Measurements from ENCODE around the gene CALHM5.

CALHM5 gene

DNA sequence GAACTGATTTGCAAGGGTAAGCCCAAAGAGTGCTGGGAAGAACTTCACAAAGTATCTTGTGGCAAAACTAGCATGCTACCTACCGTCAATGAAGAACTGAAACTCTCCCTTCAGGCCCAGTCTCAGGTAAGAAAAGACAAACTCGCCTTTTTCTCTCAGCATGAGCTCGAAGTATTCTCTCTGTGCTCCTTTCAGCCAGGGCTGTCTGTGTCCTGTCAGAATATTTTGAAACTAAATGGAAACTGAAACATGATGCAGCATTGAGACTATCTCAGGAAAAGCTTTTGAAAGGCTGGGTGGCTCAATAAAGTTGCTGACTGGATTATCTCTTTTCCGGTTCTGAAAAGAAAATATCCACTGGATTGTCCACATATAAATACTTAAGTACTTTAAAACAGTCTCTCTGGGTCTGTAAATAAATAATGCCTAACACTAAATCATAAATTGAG, 696 bp downstream of the CALHM5 start:
- DNase-seq, result no peak

DNA sequence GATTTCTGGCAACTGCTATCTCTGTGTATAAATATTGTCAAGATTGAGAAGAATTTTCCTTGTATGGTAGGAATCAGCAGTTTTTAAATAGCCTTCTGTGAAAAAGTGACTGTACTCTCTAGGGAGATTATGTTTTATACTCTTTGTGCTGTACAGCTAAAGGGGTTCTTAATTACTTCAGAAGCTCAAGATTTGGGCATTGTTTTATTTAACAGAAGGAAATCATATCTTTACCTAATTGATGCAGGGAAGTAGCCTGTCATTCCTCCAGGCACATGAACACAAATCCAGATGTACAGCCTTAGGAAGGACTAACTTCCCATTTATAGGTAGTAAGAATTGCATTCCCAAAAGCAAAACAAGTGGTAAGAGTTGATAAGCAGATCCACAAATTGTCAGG, 1.3 kb downstream of the CALHM5 start:
- no peak for DNase-seq

DNA sequence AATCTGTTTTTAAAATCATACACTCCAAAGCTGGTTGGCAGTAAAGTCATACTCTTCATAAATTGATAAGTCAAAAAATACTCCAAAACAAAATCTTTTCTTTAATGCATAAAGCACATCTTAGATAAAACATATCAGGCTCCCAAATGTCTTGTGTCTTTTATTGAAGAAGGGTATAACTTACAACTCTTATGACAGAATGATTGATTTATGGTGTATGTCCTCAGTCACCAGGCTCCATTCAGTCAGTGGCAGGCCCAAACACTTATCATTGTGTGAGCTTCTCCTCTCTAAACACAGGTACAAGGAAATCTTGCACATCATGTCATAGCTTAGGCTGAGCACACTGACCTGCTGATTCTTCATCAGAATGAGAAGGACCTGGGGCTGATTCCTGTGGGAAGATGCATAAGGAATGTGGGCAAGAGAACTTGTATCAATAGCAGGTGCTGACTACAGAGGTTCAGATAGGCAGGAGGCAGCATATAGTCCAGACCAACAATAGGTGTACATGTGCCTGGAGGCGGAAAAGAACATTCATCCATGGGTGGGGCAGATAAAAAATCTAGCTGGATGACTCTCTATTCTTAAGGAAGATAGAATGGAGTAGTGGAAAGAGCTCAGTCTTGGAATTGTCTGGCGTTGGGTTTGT, 1.9 kb downstream of the CALHM5 start:
- no peak for DNase-seq

DNA sequence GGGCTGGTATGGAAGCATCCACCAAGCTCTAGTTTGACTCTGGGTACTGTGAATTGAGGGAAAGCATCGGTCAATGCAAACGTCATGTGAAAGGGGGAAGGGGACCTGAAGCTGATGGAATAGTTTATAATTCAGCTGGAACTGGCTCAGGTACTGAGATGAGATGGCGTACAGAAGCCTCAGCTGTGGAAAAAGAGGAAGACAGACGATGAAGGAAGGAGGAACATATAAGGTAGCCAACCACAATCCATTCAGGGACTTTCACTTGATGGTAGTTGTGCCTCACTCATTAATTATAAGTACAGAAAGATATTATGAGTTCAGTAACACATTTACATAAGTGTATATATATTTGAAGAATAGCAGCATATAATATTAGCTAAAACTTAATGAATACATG, 2.7 kb downstream of the CALHM5 start:
- DNase-seq, result no peak

DNA sequence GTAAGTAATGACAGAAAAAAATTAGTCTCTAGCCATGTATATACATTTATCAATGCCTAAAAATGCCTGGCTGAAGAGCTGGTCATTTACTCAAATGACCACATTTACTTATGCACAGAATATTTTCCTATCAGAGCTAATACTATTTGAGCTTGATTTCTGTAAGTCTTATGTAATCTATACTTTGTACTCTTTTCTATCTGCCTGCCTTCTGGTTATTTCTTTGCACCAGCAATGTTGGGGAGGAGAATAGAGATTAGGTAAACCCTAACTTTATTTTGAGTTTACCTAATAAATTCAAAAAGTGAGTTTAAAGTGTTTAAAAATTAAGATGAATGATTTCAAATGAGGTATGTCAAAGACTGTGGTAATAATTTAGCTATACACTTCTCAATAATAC, 3.7 kb downstream of the CALHM5 start:
- no peak for DNase-seq

DNA sequence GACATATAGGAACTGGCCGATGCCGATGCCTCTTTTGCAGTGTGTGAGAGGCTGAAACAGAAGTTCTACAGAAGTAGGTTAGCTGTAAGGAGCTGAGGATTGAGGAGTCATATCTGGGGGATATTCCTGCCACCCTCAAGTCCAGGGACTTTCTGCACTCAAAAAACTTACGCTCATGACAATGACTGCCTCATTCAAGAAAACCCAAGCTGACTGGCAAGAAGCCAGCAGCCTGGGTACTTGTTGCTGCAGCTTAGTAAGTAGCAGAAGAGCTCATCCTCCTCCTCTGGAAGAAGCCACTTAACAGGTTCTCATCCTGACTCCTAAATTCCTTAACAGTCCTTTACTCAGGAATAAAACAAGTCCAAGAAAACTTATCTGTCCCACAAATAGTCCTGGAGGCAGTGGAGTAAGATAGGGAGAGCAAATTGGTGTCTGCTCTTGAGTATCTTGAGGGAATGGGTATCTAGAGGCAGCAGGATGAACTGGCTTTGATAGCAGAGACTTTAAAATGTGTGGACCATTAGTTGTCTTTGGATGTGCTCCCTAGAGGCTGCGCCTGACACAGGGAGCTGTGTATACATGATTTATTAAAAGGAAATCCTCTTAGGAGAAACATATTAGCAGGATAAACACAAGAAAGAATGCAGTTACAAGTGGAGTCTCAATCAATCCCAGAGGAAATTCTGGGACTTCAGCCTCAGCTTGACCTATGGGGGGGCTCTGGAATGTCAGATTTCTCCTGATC, 7.4 kb downstream of the CALHM5 start:
- no peak for DNase-seq

DNA sequence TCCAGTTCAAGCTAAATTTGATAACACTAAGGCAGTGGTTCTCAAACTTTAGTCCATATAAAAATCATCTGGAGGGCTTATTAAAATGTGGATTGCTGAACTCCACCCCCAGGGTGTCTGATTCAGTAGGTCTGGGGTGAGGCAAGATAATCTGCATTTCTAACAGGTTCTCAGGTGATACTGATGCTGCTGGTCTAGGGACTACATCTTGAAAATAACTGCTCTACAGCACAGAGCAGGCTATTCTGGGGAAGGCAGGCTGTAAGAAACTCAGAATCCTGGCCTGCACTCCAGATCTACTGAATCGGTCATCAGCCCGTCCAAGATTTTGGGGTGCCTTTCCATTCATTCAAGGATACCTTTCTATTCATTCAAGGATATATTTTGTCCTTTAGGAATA, 11.5 kb downstream of the CALHM5 start:
- DNase-seq, result no peak

DNA sequence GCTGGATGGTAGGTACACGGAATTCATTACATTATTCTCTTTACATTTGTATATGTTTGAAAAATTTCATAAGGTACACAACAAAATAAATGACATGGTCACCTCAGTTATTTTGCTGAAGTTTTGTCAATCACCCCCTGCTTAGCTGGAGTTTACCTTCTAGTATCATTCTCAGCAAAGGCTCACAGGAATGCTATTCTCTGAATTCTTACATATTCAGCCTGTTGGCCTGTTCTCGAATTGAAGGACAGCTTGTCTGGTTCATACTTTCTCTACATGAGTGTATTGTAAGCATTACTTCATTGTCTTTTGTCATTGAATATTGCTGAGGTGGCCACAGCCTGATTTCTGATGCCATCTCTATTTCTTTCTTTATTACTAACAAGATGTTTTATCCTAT, 12.8 kb downstream of the CALHM5 start:
- DNase-seq, result no peak

DNA sequence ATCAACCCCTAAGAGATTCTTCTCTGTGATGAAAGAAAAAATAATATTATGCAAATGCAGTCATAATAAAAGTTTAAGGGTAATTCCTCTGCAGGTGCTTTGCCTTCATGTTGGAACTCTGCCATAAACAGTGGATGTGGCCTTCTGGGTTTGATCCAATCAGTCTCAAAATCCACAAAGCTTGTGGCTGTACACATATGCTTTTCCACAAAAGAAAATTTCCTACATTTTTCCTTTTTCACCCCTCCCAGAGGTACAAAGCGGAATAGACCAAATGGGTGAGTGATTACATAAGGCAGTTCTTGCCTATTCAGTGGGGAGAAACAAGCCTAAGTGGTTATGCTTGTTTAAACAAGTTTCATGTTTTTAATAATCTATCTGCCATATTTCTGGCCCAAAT, 16.7 kb downstream of the CALHM5 start:
- no peak for DNase-seq

DNA sequence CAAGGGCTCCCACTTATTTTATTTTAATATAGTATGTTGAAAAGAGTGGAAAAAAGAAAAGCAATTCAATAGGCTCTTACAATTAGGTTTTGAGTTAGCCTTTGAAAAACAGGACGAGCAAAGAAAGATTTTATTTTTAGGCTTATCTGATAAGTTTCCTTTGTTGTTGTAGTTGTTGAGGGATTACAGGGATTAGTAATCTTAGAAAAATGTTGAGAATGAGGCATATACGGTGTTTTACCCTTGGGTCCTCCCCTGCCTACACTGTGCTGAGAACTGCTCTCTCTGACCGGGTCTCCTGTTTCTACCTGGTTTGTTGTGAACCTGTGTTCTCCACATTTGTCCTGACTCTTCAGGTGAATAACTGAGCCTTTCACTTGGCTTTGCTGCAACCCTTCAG, 17.3 kb downstream of the CALHM5 start:
- DNase-seq, result no peak

DNA sequence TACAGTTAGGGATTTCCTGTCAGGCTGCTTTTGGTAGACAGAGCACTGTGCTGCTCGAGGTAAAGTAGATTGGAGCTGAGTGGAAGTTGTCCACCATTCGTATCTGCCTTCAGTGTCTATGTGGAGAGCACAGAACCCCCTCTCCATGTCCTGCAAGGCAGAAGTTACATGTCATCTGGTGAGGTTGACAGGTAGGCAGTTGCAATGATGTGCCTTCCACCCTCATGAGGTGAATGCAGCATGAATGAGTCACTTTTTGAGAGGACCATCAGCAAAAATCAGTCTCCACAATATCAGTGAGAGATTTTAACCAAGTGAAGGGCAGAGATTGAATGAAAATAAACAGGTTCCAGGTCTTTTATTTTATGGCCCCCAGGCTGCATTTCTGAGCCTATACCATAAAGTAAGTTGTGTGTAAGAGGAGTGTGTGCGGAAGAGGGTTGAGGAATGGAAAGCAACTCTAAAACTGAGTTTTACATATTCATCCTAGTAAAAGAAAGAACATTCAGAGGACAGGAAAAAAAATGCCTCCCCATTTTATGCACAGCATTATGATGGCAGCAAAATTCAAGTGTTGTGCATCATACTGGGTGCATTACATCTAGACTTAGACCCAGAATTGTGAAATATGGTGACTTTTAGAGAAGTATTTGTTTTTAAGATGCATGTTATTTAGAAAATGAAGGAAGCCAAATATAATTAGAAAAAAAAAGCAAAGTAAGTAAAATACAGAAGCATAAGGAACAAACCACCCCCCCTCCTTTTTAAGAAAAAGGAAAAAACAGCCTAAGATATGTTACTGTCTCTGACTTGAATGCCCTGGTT, 18.2 kb downstream of the CALHM5 start:
- DNase-seq, result no peak

DNA sequence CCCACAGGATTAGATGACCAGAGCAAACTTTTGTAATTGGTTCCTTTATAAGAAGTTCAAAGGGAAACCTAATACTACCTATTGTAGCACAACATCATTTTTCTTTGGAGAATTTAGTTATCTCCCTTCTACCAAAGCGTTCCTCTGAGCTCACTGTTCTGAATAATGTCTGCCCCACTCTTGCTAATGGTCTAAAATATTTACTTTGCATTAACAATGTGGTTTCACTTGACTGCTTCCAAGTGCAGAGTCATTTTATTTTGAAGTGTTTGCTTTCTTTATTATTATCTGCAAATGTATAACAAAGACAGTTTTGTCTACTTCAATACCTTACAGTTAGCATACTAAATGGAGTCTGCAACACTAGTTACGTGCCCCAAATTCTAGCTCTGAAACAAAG, 19.0 kb downstream of the CALHM5 start:
- no peak for DNase-seq

DNA sequence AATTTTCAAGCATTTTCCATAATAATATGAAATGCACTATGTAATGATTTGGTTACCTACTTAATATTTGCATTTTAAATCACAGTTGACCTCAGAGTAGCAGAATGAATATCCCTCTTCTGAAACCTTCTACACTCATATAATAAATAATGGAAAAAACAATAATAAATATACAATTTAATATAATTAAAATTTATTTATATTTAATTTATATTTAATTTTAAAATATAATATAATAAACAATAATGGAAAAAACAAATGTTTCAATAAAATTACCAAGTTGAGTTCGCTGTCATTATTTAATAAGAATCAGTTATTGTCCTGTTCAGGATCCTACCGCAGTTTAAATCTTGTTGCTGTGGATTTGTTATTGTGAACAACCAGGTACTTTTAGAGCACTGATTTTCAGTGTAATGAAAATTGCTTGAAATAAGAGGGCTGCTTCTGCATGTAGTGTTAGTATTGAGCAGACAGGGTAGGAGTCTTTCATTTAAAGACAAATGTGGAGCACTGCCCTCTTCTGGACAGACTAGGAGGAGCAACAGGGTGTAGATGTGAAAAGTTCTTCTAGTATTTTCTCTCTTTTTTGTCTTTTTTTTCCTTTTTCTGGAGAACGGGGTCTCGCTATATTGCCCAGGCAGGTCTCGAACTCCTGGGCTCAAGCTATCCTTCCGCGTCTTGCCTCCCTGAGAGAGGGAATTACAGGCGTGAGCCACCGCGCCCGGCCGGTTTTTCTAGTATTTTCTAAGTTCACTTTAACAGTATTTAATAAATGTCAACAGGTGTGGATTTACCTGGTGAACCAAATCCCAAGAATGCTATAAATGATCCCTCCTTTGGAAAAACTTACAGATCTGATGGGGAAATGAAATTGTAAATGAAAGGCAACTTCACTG, 20.5 kb downstream of the CALHM5 start:
- no peak for DNase-seq

DNA sequence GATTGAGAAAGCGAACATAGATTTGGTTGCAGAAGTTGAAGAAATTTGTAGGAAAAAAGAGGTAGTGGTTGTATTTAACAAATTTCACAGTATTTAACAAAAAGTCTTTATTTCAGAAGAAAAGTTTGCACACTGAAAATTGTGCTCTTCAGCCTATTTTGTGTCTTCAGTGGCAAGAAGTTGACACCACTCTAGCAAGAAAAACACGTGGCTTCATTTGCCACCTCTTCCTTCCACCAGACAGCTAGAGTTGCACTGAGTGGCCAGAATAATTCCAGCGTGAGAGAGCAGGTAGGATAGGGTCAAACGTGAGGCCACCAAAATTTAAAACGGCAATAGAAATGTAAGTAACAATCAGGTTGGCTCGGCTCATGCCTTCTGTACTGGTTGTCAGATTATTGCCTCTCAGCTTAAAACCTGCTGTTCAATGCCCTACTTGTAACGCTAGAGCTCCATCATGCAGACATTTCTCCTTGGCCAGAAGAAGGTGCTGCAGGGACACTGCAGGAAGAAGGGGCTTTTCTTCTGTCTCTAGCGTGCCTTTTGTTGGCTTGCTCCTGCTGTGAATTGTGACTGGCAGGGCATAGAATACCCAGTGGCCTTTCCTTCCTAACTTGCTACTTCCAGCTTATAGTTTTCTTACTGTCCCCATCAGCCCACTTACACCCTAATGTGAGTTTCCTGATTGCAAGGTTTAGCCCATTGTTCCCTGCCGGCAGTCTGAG, 22.0 kb downstream of the CALHM5 start:
- peak; percentile 19 for DNase-seq

DNA sequence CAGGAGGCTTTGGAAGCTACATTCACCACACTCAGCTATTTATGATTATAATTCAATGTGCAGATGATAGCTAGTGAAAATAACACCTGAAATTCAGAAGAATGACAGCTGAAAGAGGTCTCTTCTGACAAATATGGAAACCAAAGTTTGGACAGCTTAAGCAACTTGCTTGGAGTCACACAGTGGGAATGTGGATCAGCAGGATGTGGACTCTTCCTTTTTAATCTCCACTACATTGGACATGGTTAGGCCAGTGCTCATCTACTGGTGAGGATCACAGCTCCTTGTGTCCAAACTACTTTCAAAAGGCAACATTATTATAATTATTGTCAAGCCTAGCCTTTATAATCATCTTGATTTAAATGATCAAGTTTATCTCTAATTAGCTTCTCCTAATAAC, 23.7 kb downstream of the CALHM5 start:
- no peak for DNase-seq

DNA sequence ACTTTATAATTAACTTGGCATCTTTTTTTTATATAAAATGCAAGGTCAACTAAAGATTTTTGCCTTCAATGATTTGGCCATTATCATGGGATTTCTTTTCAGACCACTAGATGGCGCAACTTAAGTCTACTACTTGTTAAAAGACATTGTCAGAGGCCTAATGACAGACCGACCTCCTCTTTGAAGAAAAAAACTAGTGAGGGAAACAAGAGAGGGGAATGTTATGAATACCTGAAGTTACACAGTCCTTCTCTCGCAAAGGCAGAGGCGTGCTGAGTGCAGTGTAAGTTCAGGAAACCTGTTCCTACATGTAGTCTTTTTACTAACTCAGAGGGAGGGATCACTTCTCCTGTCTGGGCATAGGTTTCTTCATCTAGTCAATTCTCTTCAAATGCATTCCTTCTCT, 24.8 kb downstream of the CALHM5 start:
- peak; percentile 45 for DNase-seq

DNA sequence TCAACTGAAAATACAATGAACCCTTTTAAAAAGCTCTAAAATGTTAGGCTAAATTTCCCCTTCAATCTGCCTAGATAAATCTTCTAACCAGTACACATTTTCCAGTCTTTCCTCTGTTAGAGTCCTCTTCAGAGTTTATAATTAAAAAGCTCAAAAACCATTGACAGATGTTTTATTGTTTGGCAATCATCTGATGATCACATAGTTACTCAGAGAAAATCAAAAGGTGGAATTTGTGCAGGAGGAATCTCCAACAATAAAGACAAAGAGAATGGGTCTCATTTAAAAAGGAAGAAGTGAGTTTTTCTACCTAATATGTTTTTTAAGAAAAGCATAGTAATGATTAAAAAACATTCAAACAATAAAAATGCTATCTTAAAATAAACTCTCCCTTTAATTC, 31.0 kb downstream of the CALHM5 start:
- DNase-seq, result no peak

DNA sequence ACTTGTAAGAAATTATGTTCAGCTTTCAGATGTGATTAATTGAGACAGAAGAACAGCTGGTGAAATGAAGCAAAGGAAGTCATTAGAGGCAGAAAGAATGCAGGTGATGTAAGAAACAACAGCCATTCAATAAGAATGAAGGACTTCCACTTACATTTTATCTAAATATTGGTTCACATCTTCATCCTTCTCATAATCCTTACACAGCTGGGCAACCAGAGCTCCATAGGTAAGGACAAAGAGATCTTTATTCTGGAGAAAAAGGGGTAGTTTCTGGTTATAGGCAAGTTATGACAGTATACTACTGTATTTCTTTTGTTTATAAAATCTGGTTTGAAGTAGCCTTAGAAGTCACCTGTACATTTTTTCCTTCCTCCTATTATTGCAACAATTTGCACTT, 31.7 kb downstream of the CALHM5 start:
- DNase-seq, result no peak

DNA sequence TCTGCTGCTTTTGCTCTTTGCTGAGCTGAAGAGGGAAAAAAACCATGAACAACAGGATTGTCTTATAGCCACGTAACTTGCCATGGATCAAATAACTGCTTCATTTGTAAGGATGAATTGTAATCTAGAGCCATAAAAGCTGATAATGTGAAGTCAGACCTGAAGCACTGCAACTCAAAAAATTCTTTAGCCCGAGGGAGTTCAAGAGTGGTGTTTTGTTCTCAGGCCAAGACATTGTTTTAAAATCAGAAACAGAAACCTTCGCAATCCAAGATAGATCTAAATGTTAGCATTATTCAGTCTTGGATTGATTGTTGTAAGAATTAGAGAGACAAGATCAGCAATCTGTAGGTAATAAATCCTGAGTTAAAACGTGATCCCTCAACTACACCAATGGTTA, 34.2 kb downstream of the CALHM5 start, which contains the start of gene TRAPPC3L:
Gene TRAPPC3L, minus strand, starts transcription at position 34 of the 400 bp plus-strand sequence. CDS start 170 bp downstream, outside the sequence.
- DNase-seq, result no peak

DNA sequence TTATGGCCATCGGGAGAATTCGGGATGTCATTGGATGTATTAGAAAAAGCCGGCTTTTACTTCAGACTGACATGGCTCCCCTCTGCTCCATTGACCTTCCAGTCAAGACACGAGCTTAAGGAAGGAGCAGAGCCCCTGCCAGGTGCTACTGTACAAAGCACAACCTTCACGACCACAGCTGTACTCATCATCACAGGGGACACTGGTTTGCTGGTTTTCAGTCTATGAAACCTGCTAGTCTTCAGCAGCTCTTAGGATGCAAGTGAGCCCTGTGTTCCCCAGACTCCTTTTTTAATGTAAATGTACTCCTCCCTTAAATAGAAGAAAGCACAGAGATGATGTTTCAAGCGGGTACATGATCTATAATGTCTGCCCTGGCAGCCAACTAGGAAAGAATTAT, 35.9 kb downstream of the CALHM5 start:
- no peak for DNase-seq

DNA sequence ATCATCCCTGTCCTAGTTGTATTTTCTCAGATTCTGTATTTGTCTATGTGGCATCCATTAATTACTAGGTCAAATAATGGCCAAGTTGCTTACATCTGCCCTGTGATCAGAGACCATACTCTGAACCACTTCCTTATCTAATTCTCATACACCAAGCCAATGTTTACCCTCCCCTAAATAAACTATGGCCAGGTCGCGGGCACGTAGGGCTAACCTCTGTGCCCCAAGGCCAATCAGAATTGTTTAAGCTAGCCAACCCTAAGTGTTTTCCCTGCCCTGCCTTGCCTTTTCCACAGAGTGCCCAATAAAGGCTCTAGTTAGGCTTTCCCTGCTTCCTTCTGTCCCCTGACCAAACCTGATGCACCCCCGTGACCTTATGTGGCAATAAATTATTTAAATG, 39.4 kb downstream of the CALHM5 start:
- DNase-seq, result no peak

DNA sequence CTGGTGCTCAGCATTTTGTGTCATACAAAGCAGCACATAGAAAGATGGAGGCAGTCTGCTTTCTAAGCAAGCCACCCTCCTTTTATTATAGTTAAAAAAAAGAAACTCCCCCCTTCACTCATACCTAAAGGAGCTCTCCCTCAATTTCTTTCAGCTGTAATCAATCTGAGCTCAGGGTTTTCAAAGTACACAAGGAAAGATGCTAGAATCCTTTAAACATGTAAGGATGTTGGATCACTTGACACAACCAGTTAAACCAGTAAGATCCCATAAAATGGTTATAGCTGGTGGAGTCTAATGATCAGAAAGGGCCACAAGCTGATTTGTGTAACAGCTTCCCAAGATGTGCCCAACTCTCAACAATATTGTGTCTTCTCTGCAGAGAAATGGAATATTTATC, 42.0 kb downstream of the CALHM5 start, which contains the start of gene CALHM4:
Gene CALHM4, plus strand, starts transcription at position 301 of the 400 bp plus-strand sequence. Its CDS starts 43 bp downstream, at position 344.
- DNase-seq, result no peak
